ENCODE results near the gene SMAD3.

Gene SMAD3

DNA sequence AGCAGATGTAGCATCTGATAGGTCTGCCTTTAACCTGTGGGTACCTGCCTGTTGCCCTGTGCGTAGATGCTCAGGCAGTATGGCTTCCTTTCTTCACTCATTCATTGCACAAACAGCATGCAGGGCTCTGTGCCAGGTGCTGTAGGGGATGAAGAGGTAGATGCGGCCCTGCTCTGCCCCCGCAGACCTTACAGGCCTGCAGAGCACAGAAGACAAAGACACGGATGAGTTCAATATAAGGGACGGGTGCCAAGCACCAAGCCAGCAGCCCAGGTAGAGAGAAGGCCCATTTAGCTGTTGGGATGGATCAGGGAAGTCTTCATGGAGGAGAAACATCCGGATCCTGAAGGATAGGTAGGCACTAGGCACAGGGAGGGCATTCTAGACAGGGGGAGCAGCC, 119.6 kb downstream of the SMAD3 start:
- TF ChIP-seq ZFX (IDR thresholded peaks at IDR 0.05) = no peak
- TF ChIP-seq, protein P1, sequence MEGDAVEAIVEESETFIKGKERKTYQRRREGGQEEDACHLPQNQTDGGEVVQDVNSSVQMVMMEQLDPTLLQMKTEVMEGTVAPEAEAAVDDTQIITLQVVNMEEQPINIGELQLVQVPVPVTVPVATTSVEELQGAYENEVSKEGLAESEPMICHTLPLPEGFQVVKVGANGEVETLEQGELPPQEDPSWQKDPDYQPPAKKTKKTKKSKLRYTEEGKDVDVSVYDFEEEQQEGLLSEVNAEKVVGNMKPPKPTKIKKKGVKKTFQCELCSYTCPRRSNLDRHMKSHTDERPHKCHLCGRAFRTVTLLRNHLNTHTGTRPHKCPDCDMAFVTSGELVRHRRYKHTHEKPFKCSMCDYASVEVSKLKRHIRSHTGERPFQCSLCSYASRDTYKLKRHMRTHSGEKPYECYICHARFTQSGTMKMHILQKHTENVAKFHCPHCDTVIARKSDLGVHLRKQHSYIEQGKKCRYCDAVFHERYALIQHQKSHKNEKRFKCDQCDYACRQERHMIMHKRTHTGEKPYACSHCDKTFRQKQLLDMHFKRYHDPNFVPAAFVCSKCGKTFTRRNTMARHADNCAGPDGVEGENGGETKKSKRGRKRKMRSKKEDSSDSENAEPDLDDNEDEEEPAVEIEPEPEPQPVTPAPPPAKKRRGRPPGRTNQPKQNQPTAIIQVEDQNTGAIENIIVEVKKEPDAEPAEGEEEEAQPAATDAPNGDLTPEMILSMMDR (conservative IDR thresholded peaks at IDR 0.05) = no peak

DNA sequence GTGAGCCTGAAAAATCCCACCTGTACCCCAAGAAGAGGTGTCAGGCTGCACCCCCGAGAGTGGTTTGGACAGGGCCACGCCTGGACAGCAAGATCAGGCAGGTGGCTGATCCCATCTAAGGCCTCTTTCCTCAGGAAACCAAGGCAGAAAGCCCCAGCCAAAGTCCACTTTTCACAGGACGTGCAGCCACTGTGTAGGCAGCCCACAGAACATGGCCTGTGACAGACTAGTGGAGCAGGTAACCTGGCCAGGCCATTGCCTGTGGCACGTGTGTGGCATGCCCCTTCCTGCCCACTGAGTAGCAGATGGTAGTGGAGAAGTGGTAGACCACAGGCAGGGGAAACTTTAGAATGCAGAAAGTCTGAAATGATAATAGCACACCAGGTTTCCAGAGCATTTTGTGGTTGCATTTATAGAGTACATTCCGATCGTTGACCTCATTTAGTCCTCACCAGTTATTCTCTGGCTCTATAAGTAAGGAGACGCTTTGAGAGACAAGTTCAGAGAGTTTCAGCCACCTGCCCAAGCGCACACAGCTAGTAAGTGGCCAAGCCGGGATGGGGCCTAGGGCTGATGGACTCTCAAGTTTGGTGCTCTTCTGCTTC, 120.3 kb downstream of the SMAD3 start:
- TF ChIP-seq, protein P1 (conservative IDR thresholded peaks at IDR 0.05) = no peak
- no peak for TF ChIP-seq ZFX (IDR thresholded peaks at IDR 0.05)
- no peak overlapping the region for H3K27ac ChIP-seq

More for the DNA sequence above, 119.6 kb downstream of the SMAD3 start:
- no peak overlapping the region for H3K27ac ChIP-seq

DNA sequence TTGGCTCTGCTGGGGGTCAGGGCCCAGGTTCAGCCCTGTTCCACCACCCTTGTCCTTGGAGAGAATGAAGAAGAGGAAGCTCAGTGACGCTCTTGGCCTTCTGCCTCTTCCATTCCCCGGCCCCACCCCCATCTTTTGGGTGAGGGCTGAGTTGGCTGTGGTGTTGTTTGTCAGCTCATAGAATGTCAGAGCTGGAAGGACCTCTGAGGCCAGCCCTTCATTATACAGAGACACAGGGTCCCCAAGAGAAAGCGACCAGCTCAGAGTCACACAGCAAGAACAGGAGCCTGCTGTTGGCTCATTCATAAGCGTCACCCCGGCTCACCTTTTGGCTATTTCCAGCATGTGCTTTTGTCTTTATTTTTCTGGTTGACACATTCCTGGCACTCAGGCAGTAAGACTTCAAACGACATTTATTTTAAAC, 120.8 kb downstream of the SMAD3 start:
- no peak overlapping the region for H3K27ac ChIP-seq

DNA sequence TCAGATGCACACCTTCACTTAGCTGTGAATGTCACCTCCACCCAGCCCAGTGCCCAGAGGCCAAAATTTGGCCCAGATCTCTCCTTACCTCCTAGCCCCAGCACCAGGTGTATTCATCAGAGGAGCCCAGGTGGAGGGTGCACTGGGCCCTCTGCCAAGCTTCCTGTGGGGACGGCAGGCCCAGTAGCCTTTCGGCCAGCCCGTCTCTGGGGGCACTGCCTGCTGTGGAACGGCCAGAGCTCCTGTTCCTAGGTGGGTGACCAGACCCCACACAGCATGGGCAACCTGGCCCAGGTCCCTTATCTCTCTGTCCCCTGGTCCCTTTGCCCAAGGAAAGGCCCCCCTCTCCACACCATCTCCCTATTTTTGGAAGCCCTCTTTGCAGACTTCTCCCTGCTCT, 121.3 kb downstream of the SMAD3 start:
- no peak overlapping the region for H3K27ac ChIP-seq
- TF ChIP-seq, protein P1 (conservative IDR thresholded peaks at IDR 0.05) = no peak
- TF ChIP-seq ZFX (IDR thresholded peaks at IDR 0.05) = no peak

More for the DNA sequence above, 120.8 kb downstream of the SMAD3 start:
- TF ChIP-seq, protein P1 (conservative IDR thresholded peaks at IDR 0.05) = no peak
- no peak for TF ChIP-seq ZFX (IDR thresholded peaks at IDR 0.05)

DNA sequence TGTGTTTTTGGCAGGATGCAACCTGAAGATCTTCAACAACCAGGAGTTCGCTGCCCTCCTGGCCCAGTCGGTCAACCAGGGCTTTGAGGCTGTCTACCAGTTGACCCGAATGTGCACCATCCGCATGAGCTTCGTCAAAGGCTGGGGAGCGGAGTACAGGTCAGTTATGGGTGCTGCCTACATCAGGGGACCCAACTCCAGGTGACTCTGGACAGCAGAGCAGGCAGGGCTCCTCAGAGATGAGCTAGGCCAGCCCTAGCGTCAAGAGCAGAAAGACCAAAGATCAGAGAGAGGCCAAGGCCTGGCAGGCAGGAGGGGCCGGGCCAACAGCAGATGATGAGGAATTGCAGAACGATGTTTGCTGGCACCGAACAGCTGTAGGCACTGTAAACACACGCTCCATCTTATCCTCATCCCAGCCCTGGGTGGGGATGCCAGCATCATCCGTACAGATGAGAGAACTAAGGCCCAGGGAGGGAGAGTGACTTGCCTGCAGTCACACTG, 122.0 kb downstream of the SMAD3 start:
- TF ChIP-seq, protein P1 (conservative IDR thresholded peaks at IDR 0.05) = no peak
- no peak for TF ChIP-seq ZFX (IDR thresholded peaks at IDR 0.05)

DNA sequence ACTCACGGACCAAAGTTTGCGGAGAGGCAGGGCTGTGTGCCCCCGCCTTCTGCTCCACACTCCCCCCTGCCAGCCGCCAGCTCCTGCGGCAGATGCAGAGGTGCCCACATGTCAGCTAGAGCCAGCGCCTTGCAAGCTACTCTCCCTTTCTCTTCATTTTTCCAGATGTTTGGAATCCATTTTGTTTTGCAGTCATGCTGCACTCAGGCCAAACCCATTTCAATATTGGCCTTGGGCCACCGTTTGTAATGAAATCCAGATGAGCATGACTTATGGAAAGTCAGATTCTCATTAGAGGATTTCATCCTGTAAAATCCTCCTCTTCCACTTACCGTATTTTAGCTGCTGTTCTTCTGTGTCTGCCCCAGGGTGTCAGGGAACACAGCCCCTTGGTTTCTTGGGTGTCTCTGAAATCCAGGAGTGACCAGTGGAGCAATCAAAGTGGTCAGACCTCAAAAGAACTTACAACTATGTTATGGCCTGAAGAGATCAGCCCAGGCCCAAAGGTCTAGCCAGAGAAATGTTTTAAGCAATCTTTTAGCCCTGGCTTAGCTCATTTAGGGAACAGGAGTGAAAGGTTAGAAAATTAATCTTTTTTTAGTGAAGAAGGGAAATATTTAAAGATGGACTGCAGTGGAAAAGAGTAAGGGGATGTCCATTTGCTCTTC, 123.3 kb downstream of the SMAD3 start:
- no peak overlapping the region for H3K27ac ChIP-seq

More for the DNA sequence above, 122.0 kb downstream of the SMAD3 start:
- no peak overlapping the region for H3K27ac ChIP-seq

More for the DNA sequence above, 123.3 kb downstream of the SMAD3 start:
- TF ChIP-seq, protein P1 (conservative IDR thresholded peaks at IDR 0.05) = no peak
- TF ChIP-seq ZFX (IDR thresholded peaks at IDR 0.05) = no peak

All from C4-2B (cell line).